GM18519 (cell line): ENCODE data around the gene DDX49.

Source experiments
- ATAC-seq: cut with Tn5 transposase; IDR thresholded peaks from one replicate; pipeline ENCODE4 v1.9.1; 2021; ENCODE audit warnings: mild to moderate bottlenecking, moderate library complexity; ENCODE audit not compliant: unreplicated experiment, low FRiP score

DDX49 gene

GRCh38 chr19:18966307-18966706, 46.8 kb downstream of the DDX49 start:
- no peak for ATAC-seq

DNA sequence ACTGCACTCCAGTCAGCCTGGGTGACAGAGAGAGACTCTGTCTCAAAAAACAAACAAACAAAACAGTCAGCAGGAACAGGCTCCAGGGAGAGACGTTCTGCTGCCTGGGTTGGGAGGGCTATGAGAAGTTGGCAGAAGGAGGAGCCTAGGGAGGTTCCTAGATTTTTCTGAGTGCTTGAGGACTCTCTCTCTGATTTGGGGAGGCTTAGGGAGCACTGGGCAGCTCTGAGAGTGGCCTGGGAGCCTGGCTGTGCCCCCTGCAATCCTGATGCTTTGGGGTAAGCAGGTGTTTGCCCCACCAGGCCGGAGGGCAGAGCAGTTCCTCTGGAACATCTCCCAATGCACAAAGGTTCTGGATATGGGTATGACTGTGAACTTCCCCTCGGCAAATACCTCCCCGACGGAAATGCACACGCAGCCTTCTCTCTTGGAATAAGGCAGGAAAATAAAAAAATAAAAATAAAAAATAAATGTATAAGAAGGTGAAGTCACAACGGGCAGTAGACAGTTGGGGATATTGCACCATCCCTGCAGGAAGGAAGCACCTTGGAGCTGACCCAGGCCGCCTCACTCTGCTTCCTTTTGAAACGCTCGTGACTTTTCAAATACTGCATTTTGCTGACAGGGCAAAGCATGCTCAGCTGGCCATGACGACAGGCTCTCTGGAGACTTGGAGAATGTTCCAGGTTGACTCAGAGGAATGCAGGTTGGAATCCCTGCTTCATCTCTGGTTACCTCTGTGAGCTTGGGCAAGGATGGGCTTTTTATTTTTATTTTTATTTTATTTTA, 48.0 kb downstream of the DDX49 start:
- no peak for ATAC-seq

- ATAC-seq, result no peak
These were observed 50.6 kb downstream of the DDX49 start for GRCh38 chr19:18969931-18970659.

- no peak for ATAC-seq
These were observed 52.8 kb downstream of the DDX49 start for GRCh38 chr19:18972301-18972811.

- ATAC-seq, result no peak
These were observed 53.3 kb downstream of the DDX49 start for GRCh38 chr19:18972851-18973250.

- ATAC-seq, result no peak
These were observed 55.5 kb downstream of the DDX49 start for GRCh38 chr19:18975011-18975410.

DNA sequence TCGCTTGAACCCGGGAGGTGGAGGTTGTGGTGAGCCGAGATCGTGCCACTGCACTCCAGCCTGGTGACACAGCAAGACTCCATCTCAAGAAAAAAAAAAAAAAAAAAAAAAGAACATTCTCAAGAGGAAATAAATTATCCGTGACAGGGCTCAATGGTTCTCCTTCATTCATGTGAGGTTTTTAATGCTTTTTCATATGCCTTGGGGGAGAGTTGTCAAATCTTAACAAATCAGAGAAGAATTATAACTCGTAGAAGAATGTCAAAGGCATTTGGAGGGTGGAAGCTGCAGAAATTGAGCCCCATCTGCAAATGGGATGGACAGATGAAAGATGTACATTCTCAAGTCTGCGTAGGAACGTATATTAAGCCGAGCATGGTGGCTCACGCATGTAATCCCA, 56.4 kb downstream of the DDX49 start:
- ATAC-seq, result no peak
